AG04450 (cell line): ENCODE results near the gene HTRA1. TPM values are rescaled to one million over a fixed set of nuclear protein-coding genes. Genes with fewer than 3 reads are reported as not detected.
A peak's percentile ranks its signal among the peaks of the same experiment; 100 is the strongest.

Experiments
- CTCF ChIA-PET: fragments of 300-600, 350-600 bp; formaldehyde crosslinking; extraction: SDS; loops from one replicate; lab custom pipeline; 2022; ENCODE audit warnings: antibody characterized with exemption, inconsistent platforms; lab: Charles Lee
- POLR2A ChIA-PET: fragments of 350-600 bp; formaldehyde crosslinking; extraction: SDS; loops from one replicate; lab custom pipeline; 2021; ENCODE audit warnings: antibody characterized with exemption, inconsistent platforms; lab: Yijun Ruan, JAX
- DNase-seq: peaks from one replicate; pipeline ENCODE4 v3.0.0-alpha.2; 2011; ENCODE audit warnings: low read depth, low spot score
- H3K27ac ChIP-seq: one replicate; pipeline ENCODE4 v1.5.1; 2012; ENCODE audit warnings: low read depth, low read length, control low read depth
- H3K27me3 ChIP-seq: one replicate; pipeline ENCODE4 v1.6.0; 2012; ENCODE audit warnings: low read length; ENCODE audit not compliant: control insufficient read depth, insufficient read depth
- H3K4me3 ChIP-seq: 2 replicates; pipeline ENCODE4 v1.5.1; 2011; ENCODE audit warnings: mild to moderate bottlenecking, low read depth, low read length, control low read depth
- H3K9me3 ChIP-seq: 2 replicates; pipeline ENCODE4 v1.5.1; 2012; ENCODE audit warnings: low read length; ENCODE audit not compliant: control insufficient read depth, insufficient read depth
- CTCF ChIP-seq: IDR thresholded peaks from 2 replicates; pipeline ENCODE4 v1.5.1; 2011; ENCODE audit warnings: low read depth, low read length, control low read depth, inconsistent platforms
- polyA plus RNA-seq: library from polyadenylated mRNA; depleted of rRNA; stranded (reverse); fragments of >200 nt; gene quantifications from 2 replicates; pipeline ENCODE4 v1.2.3, GENCODE V29; 2011

Gene HTRA1
- polyA plus RNA-seq, 1 experiment: 187 TPM

- Histone ChIP-seq H3K9me3 (no peaks in the 10 kb centered on the region), H3K27ac (peak overlapping the region; percentile 65), H3K4me3 (no peak overlapping the region), H3K27me3 (no peaks in the 10 kb centered on the region)
- CTCF ChIA-PET: no interaction called here
- POLR2A ChIA-PET: interaction anchor here (0.6 to 0.7 kb wide), 3 partner anchors 17 to 1651 kb away, joined by 3 to 5 read pairs (median 4); no protein-coding TSS in a partner anchor
- TF ChIP-seq CTCF: no peak
- DNase-seq: no peak
Observed at GRCh38 chr10:122476333-122476695, 15.0 kb downstream of the HTRA1 start.

GRCh38 chr10:122477436-122477835 lies 16.1 kb downstream of the HTRA1 start:
- Histone ChIP-seq H3K27me3 (no peaks in the 10 kb centered on the region), H3K4me3 (no peak overlapping the region), H3K27ac (no peak overlapping the region), H3K9me3 (no peaks in the 10 kb centered on the region)
- POLR2A ChIA-PET: no interaction called here
- CTCF ChIA-PET: no interaction called here
- TF ChIP-seq CTCF: no peak
- no peak for DNase-seq

- no peak for TF ChIP-seq CTCF
- POLR2A ChIA-PET: no interaction called here
- CTCF ChIA-PET: interaction anchor here (1.3 kb wide), 1 partner anchor 12 kb away, joined by 3 read pairs; no protein-coding TSS in a partner anchor
- Histone ChIP-seq H3K4me3 (no peak overlapping the region), H3K27ac (no peak overlapping the region), H3K9me3 (no peaks in the 10 kb centered on the region), H3K27me3 (no peaks in the 10 kb centered on the region)
- DNase-seq: no peak
Observed at GRCh38 chr10:122478971-122479370, 17.6 kb downstream of the HTRA1 start.

- Histone ChIP-seq H3K4me3 (no peak overlapping the region), H3K27ac (no peak overlapping the region), H3K9me3 (no peaks in the 10 kb centered on the region), H3K27me3 (no peaks in the 10 kb centered on the region)
- no peak for TF ChIP-seq CTCF
- DNase-seq: no peak
- CTCF ChIA-PET: interaction anchor here (1.3 kb wide), 1 partner anchor 10 kb away, joined by 3 read pairs; no protein-coding TSS in a partner anchor
- POLR2A ChIA-PET: no interaction called here
Observed at GRCh38 chr10:122480146-122480833, 18.9 kb downstream of the HTRA1 start.

GRCh38 chr10:122481296-122482056 lies 20.1 kb downstream of the HTRA1 start:
- Histone ChIP-seq H3K4me3 (no peak overlapping the region), H3K9me3 (no peaks in the 10 kb centered on the region), H3K27ac (no peak overlapping the region), H3K27me3 (no peaks in the 10 kb centered on the region)
- CTCF ChIA-PET: interaction anchor here (1.4 kb wide), 1 partner anchor 26 kb away, joined by 3 read pairs; no protein-coding TSS in a partner anchor
- POLR2A ChIA-PET: no interaction called here
- TF ChIP-seq CTCF: no peak
- DNase-seq: no peak
